Measurements from ENCODE around the gene PRSS48.
"Not testable (repeated sequence)": the region's sequence is repeated elsewhere in the genome, so short reads cannot be mapped to it uniquely, and the experiment has no call there.

- TF ChIP-seq TAF1 (IDR thresholded peaks at IDR 0.05; ENCODE audit: low read depth); CTCF (IDR thresholded peaks at IDR 0.05; ENCODE audit: poor library complexity, severe bottlenecking); EZH2 (IDR thresholded peaks at IDR 0.05; ENCODE audit: borderline replicate concordance, insufficient read depth, low read length, poor library complexity, severe bottlenecking); POLR2AphosphoS5 (IDR thresholded peaks at IDR 0.05); RAD21 (conservative IDR thresholded peaks at IDR 0.05); EP300 (conservative IDR thresholded peaks at IDR 0.05; ENCODE audit: poor library complexity, severe bottlenecking); SMC3 (conservative IDR thresholded peaks at IDR 0.05; ENCODE audit: poor library complexity); REST (IDR thresholded peaks at IDR 0.05; ENCODE audit: borderline replicate concordance); MXI1 (conservative IDR thresholded peaks at IDR 0.05; ENCODE audit: poor library complexity, severe bottlenecking): not testable (repeated sequence)
Measured at GRCh38 chr4:151268905-151269304, 8.1 kb upstream of the PRSS48 start.

Data from neural cell (in vitro differentiated cells).